Sigmoid colon (tissue), 4 donors: Measurements from ENCODE around the gene SHB.

Experiments
- CTCF ChIP-seq, 4 experiments: fragments of 450-650 bp in 3 of 4; fragments of 200-600 bp in 1 of 4; IDR thresholded peaks; one replicate each; pipeline ENCODE4 v1.5.1; 2016 to 2019; ENCODE audit warnings: antibody characterized with exemption in 4 of 4, mild to moderate bottlenecking in 3 of 4, moderate library complexity in 2 of 4
- POLR2AphosphoS5 ChIP-seq, 4 donors: sonication (generic); formaldehyde crosslinking; IDR thresholded peaks; one replicate each; pipeline ENCODE4 v1.6.1; 2017; ENCODE audit warnings: antibody characterized with exemption in 4 of 4

DNA sequence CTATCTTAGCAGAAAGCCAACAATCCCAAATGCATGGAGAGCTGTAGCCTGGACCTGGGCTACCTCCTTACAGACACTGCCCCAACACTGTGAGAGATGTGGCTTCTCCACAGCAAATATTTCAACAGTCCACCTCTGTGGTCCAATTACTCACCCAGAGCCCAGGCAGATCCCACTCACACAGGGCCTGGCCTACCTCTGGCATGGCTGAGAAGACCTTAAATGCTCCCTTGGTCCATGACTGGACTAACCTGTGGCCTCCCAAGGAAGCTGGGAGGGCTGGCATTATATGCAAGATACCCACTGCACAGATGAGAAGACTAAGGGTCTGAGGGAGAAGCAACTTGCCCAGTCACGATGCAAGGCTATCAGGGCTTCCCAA lies 142.3 kb downstream of the SHB start:
- TF ChIP-seq CTCF (IDR thresholded peaks at IDR 0.05) (no peak), POLR2AphosphoS5 (IDR thresholded peaks at IDR 0.05) (no peak)
